GM19395 (cell line): ENCODE results near the gene AGPAT3.

Experiments
- ATAC-seq: cut with Tn5 transposase; IDR thresholded peaks from one replicate; pipeline ENCODE4 v1.9.1; 2021; ENCODE audit warnings: mild to moderate bottlenecking, moderate library complexity; ENCODE audit not compliant: unreplicated experiment

AGPAT3 gene

DNA sequence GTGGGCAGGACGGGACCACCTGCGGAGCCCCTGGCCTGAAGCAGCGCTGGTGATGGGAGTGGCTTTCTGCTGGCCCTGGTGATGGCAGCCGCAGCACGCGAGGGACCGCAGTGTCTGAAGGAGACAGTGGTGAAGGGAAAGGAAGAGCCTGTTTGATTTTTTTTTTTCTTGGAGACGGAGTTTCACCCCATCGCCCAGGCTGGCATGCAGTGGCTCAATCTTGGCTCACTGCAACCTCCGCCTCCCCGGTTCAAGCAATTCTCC is 106.9 kb downstream of the AGPAT3 start:
- ATAC-seq: no peak

DNA sequence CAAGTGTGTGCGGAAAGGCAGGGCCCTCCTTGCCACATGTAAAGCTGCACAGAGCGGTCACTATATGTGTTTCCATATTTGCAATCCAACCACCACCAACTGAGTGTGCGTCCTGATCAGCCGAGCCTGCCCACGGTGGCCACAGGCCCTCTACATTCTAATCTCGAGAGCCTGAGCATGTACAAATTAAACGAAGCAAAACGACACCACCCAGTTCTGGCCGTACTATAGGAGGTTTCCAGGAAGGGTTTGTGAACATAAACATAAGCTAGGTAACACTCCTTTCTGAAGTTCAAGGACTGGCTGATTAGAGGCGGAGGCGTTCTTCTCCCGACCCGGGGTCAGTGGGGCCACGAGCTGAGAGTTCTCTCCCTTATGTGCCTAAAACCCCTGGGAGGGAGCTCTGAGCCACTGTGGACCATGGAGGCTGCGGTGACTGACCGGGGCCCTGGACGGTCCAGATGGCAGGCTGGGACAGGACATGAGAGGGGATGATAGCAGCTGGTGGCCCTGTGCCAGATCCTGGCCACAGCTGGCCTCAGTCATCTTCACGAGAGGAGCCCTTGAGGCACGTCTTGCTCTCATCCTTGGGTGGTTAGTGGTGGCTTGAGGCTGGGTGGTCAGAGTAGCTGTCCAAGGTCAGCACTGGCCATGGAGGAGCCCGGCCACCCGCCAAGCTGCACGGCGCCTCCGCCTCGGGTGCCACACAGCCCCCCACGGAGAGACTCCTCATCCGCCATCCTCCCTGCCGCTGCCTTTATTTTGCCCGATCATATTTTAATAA is 108.0 kb downstream of the AGPAT3 start:
- ATAC-seq: no peak

DNA sequence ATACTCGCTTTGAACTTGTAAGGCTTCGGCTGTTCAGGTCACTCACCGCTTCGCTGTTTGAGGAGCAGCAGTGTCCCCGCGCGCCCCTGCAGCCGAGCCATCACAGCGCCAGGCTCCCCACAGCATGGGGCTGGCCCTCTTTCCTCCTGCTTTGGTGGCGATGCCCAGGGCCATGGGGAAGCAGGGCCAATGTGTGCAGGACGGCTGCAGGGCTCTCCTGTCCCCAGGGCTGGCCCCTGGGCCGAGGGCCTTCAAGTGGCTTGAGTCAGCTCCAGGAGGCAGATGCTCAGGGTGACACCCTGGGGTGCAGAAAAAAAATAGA is 108.6 kb downstream of the AGPAT3 start:
- no peak for ATAC-seq

DNA sequence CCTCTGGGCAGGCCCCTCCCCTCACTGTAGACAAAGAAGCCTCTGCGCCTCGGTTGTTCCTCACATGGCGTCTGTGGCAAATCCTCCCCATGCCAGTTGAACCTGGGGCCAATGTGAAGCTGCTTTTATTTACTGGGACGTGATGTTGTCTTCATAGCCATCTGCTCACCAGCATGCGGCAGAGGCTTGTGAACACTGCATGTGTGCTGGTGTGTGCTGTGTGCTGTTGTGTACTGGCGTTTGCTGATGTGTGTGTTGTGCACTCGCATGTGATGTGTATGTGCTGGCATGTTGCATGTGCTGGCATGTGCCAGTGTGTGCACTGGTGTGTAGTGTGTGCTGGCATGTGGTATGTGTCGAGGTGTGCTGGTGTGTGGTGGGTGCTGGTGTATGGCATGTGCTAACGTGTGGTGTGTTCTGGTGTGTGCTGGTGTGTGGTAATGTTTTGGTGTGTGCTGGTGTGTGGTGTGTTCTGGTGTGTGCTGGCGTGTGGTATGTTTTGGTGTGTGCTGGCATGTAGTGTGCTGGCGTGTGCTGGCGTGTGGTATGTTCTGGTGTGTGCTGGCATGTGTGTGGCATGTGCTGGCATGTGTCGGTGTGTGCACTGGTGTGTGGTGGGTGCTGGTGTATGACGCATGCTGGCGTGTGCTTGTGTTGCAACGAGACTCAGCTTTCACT is 109.9 kb downstream of the AGPAT3 start:
- ATAC-seq: no peak

DNA sequence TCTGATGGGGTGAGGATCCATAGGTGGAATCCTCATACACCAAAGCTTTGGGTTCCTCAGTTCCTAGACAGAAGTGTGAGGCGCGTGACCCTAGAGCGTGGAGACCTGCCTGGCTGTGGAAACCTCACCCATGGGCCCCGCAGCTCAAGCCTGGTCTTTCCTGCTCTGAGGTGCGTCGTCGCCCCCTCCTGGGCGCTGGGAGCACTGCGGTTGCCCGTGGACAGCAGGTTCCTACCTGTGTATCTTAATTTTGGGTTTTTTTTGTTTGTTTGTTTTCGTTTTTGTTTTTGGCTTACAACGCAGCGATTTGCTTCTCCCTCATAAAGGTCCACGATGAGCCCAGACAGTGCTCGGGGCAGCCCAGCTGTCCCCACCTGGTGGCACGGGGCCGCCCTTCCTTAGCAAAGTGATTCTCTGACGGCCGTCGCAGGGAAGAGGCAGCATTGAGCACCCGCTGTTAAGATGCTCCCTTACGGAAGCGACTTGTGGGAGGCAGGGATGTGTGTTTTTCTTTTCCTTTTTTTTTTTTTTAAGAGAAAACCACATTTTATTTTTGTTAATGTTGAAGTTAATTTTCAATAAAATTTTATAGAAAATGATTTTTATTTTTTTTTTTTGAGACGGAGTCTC is 110.6 kb downstream of the AGPAT3 start:
- ATAC-seq: no peak

DNA sequence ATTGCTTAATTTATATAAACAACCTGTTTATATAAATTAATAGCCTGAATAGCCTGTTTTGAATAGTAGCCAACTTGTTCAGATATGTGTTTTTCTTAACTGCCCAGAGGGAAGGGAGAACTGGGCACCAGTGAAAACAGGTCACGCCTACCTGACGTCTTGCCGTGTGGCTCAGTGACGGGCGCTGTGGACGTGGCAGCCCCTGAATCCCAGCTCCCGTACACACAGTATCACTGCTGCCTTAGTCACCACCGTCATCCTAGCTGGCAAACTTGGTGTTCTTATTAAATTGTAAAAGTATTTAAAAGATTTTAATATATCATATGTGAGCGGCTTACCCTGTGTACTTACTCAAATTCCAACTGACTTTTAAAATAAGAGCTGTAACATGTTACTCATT is 111.6 kb downstream of the AGPAT3 start:
- no peak for ATAC-seq

DNA sequence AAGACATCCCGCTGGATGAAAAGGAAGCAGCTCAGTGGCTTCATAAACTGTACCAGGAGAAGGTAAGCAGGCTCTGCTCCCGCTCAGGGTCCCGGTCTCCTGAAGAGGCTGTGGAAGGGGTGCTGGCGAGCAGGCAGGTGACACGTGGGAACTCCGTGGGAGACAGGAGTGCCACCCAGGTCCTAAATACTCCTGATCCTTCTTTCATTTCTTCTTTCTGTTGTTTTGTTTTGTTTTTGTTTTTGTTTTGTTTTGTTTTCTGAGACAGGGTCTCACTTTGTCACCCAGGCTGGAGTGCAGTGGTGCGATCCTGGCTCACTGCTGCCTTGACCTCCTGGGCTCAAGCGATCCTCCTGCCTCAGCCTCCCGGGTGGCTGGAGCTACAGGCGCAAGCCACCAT is 113.0 kb downstream of the AGPAT3 start:
- ATAC-seq: no peak

DNA sequence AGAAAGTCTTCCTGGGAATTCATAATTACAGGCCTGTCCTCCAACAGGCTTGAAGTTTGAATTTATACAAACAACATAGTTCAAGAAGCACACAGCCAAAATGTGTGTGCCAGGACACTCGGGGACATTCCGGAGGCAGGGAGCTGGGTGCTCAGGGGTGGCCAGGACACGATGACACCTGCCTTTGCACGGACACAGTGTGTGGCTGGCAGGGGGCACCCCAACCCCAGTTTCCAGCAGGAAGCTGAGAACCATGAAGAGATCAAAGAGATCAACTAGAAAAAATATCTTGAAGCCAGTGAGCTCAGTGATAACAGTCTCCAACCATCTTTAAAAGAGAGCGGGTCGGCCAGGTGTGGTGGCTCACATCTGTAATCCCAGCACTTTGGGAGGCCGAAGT is 114.6 kb downstream of the AGPAT3 start:
- ATAC-seq: no peak

DNA sequence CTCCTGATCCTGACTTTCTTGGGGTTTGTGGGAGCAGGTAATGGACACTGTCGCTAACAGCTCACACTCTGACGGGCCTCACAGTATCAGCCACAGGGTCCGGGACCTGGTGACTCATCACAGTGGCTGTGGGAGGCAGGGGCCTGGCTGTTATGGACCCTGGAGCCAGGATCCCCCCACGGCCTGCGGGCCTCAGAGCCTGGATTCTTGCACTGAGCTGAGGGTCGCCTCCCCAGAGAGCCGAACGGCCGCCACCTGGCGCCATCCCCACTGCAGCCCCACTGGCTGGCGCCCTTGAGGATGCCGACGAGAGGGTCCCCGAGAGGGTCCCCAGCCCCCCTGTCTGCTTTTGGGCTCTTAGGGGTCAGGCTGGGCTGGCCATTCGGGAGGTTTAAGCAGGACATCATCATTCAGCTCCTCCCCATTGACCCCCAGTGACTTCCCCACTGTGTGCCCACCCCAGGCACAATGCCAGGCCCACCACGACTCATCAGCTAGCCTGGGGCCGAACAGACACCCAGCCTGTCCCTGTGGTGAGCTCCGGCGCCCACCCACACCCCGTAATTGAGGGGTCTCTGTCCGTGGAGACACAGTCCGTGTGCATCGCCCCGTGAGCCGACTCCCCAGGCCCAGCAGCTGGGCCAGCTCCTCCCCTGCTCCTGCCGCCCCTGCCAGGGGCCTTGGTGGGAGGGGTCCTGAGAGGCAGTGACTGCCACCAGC is 116.3 kb downstream of the AGPAT3 start:
- no peak for ATAC-seq

DNA sequence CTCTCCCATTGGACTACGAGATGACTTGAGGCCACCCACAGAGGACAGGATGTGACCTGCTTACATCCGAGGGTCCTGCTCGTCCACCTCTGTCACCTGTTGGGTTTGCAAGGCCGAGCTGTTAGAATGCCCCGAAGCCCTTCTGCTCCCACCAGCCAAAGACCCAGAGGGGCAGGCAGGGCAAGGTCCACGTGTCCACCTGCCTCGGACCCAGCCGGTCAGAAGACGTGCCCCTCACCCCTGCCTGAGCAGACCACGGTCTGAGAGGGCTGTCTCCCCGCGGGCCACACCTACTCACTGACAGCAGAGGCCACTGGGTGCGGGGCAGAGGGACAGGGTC is 116.8 kb downstream of the AGPAT3 start:
- ATAC-seq: no peak

DNA sequence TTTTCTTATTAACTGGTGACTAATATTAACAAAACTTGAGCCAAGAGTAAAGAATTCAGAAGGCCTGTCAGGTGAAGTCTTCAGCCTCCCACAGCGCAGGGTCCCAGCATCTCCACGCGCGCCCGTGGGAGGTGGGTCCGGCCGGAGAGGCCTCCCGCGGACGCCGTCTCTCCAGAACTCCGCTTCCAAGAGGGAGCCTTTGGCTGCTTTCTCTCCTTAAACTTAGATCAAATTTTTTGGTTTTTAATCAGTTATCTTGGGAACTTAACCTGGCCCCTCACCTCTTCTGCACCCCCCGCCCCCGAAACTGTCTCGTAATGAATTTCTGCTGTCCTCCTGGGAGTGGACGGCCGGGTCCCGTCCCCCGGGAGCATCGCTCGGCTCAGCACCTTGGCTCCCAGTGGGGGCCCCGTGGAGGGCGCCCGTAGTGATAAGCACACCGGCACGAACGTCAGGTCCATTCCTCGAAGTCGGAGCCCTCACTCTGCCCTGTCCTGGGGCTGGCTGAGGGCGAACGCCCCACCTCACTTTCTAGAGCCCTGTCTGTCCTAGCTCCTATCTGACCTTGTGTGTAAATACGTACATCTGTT is 117.6 kb downstream of the AGPAT3 start:
- no peak for ATAC-seq

DNA sequence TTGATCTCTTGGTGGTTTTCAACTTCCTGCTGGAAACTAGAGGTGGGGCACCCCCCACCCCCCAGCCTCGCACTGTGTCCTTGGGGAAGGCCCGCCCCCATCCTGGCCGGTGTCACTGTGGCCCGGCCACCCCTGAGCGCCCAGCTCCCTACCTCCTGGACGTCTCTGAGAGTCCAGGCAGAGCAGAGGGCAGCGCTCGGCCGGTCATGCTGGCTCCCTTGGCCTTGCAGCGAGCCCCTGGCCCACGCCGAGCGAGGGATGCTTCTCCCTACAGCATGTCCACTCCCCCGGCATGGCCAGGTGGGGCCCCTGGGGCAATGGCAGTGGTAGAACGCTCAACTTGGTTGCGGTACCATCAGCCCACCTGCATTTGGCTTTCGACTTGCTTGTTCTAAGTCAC is 118.4 kb downstream of the AGPAT3 start:
- no peak for ATAC-seq

DNA sequence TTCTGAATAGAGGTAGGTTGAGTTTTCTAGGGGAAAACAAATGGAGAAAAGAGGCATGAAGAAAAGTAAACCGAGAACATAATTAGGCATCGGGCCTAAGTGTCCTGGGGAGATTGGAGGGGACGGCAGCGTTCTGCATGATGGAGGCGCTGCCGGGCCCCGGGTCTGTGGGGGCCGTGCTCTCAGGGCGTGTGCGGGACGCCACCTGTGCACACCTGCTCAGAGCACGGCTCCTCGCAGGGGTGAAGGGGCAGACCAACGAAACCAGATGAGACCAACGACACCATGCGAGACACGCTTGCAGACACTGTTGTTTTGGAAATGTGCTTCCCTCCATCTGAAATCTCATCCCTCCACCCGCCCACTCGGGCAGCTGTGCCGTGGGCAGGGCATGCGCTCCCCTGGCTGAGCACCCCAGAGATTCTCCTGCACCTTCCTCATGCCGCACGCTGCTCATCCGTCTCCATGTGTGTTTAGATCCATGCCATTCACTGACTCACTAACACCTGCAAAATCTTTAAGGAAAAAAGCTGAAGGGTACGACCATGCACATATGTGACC is 118.9 kb downstream of the AGPAT3 start:
- no peak for ATAC-seq

DNA sequence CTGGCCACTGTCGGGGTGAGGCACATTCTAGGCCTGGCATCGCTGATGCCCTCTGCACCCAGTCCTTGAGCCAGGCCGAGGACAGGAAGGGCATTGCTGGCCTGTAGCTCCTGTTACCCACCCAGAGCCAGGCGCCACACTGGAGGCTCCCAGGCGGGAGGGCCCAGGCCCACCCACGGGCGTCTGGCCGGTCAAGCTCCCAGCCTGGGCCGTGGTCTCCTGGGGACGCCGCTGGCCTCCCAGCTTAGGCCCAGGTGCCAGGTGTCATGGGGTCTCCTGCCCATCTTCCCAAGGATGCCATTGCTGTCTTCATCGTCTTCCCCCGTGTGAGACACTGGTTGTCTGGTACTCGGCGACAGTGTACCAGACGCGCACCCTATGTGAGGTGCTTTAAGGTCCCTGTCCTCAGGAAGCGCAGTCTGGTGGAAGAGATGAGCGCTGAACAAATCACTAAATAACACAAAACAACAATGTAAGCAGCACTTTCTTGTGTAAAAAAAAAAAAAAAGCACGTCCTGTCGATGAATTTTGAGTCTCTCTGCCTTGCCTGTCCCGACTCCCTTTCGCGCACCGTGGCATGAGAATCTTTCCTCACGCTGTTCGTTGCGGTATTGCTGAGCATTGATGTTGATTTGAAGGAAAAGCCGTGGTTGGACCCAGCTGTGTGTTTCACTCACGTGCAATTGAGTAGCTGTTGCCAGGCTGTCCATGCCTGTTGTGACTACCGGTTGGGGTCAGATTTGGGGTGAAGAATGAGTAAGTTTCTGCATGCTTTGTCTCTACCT is 120.1 kb downstream of the AGPAT3 start:
- no peak for ATAC-seq

DNA sequence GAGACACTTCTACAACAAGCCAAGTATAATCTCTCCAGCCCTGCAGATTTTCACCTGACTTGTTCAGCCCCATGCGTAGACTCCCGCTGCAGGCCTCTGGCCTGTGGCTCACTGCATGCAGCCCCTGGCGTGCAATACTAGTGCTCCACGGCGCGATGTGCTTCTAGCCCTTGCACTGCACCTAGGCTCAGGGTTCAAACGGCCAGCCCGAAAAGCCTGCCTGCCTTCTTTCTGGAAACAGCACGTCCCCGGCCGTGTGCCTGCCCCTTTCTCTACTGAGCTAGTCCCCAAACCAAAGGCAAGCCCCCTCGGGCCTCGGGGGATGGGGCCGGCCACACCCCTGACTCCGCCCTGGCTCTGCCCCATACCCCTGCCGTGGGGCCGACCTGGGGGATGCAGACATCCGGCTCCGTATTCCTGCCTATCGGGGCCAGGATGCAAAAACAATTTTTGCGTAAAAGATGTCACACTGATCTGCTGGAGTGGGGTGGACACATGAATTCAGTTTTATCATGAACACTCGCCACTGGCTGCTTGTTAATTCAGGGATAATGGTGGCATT is 120.7 kb downstream of the AGPAT3 start:
- ATAC-seq: no peak

DNA sequence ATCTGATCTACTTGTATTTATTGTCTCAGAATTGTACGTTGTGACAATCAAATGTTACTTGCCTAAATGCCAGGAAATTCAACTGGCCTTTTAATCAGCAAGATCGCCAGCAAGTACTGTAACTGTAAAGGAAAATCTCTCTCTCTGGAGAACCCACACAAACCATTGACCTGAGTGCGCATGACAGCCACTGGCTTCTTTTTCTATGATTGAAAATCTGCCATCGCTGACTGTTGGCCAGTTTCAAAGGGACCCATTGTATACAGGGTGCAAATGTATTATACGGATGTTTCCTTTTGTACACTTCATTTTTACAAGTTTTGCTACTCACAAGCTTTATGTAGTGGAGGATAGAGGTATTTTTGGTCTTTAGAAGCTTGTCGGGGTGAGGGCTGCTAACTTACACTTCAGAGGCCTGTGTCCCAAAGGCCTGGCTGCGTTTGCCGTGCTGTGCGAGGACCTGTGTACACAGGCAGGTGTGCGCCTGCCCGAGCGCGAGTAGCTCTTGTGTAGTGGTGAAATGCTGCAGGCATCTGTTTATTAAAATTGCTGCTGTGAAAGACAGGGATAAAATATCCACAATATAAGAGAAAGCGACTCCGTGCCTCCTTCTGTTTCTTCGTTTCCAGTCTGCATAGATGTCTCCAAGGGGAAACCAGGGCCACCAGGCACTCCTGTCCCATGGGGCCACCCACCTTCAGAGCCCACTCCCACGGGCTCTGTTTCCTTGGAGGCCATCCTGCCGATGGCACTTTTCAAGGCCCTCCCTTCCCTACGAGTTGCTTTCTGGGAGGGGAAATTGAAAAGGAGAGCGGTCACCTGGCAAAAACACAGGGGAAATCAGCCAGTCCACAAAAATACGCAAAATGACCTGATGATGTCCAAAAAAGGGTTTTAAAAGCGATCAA is 121.8 kb downstream of the AGPAT3 start:
- ATAC-seq: no peak

DNA sequence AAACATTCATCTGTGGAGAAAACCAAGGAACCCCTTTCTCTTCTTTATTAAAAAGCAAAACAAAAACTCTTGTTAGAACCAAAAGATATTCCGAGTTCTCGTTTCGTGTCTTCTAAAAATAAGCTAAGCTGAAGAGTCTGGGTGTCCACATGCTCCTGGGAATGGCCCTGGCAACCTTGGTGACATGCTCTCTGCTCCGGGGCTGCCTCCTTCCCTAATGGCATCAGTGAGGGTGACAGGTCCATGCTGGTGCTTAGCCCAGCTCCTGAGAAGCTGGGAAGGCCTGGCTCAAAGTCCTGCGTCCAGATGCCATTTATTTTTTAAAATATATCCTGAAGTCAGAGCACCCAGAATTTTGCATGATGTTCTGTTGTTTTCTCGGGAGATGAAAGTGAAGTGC is 122.5 kb downstream of the AGPAT3 start:
- no peak for ATAC-seq

DNA sequence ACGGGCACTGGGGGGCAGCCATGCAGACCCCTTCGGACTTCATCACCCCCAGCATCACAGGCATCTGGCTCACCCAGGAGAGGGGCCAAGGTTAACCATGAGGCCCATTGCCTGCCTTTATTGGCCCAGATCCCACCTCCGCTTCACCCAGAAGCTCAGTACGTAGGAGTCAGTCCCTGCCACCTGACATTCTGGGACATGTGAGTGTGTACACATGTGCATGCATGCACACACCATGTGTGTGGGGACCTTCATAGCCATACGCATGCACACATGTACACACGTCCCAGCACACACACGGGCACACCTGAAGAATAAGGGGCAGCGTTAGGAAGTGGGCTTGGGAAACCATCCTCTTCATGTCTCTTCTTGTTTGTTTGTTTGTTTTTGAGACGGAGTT is 123.0 kb downstream of the AGPAT3 start:
- no peak for ATAC-seq

DNA sequence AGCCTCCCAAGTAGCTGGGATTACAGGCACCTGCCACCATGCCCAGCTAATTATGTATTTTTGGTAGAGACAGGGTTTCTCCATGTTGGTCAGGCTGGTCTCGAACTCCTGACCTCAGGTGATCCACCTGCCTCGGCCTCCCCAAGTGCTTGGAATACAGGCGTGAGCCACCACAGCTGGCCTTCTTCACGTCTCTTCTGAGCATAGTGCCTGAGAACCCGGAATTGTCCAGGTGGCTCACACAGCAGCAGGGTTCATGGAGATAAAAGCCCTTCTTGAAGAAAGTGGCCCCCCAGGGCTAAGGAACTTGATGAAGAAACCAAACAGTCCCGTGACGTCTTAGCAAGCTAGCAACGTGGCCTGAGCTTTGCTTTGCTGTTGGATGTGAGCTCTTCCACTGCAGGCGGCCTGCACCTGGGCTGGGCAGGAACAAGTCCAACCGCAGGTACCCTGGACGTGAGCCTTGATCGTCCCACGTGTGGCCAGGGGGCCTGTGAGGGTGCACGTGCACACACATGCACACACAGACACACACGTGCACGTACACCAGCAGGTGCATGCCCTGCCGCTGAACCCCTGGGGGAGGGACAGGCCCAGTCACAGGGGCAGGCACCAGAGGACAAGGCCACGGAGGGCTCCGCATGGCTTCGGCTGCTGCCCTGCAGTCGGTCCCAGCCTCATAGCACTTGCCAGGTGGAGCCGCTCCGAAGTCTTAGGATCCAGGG is 123.6 kb downstream of the AGPAT3 start:
- no peak for ATAC-seq
